Fibroblast of the aortic adventitia (primary cell): ENCODE data around the gene WNT5A. TPM values are rescaled to one million over a fixed set of nuclear protein-coding genes. Genes with fewer than 3 reads are reported as not detected.
"Not testable (repeated sequence)": the region's sequence is repeated elsewhere in the genome, so short reads cannot be mapped to it uniquely, and the experiment has no call there.

Source experiments
- DNase-seq: peaks from one replicate; pipeline ENCODE4 v3.0.0-alpha.2; 2010; ENCODE audit warnings: low read depth
- H3K4me3 ChIP-seq: 2 replicates; pipeline ENCODE4 v1.5.1; 2011; ENCODE audit warnings: low read depth, mild to moderate bottlenecking, control low read depth, low read length, moderate library complexity
- CTCF ChIP-seq: IDR thresholded peaks from 2 replicates; pipeline ENCODE4 v1.5.1; 2011; ENCODE audit warnings: mild to moderate bottlenecking, low read length, control low read depth, inconsistent platforms; ENCODE audit not compliant: insufficient read depth
- total RNA-seq: library from RNA; depleted of rRNA; stranded (reverse); fragments of >200 nt; gene quantifications from 2 replicates; pipeline ENCODE4 v1.2.3, GENCODE V29; 2012; ENCODE audit warnings: low replicate concordance

Gene WNT5A
- total RNA-seq, 1 donor = 42.4 TPM

GRCh38 chr3:55508335-55508734, 21.2 kb upstream of the WNT5A start:
- no peak overlapping the region for H3K4me3 ChIP-seq
- DNase-seq = no peak
- no peak for TF ChIP-seq CTCF

DNA sequence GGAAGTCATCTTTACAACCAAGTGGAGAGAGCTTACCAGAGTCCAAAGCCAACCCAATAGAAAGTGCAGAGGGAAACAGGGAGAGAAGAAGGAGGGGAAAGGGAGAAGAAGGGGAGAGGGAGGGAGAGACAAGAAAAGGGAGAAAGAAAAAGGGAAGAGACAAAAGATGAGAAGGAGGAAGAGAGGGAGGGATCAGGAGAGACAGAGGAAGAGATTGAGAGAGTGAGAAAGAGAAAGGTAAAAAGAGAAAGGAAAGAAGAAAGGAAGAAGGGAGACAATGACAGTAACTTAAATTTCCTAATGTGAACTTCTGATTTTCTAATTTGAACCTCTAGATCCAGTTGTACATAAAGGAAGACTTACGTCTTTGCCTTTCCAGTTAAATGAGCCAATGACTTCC, 20.7 kb upstream of the WNT5A start:
- H3K4me3 ChIP-seq = no peak overlapping the region
- no peak for TF ChIP-seq CTCF
- no peak for DNase-seq

GRCh38 chr3:55505776-55506175, 18.7 kb upstream of the WNT5A start:
- TF ChIP-seq CTCF = no peak
- H3K4me3 ChIP-seq = no peak overlapping the region
- DNase-seq = no peak

- H3K4me3 ChIP-seq, DNase-seq: not testable (repeated sequence)
- peak; percentile 32 for TF ChIP-seq CTCF
Measured at GRCh38 chr3:55505102-55505501, 18.0 kb upstream of the WNT5A start.

DNA sequence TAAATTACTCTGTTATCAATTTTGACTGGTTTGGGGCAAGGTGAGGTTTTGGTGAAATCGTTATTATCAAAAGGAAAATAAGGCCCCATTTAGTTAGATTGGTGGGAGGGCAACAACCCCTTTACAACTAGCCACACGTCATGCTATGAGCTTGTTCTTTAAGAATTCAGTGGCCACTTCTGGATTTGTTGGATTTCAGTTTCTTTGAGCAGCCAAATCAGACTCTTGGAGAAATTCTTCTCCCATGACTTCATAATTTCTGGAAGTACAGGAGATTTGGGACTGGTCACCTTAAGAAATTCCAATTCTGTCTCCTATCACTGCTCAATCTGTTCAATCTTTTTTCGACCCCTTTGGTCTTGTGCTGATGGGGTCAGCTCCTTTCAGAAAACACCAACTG, 14.8 kb upstream of the WNT5A start:
- TF ChIP-seq CTCF = no peak
- H3K4me3 ChIP-seq = no peak overlapping the region
- peak; percentile 57 for DNase-seq

DNA sequence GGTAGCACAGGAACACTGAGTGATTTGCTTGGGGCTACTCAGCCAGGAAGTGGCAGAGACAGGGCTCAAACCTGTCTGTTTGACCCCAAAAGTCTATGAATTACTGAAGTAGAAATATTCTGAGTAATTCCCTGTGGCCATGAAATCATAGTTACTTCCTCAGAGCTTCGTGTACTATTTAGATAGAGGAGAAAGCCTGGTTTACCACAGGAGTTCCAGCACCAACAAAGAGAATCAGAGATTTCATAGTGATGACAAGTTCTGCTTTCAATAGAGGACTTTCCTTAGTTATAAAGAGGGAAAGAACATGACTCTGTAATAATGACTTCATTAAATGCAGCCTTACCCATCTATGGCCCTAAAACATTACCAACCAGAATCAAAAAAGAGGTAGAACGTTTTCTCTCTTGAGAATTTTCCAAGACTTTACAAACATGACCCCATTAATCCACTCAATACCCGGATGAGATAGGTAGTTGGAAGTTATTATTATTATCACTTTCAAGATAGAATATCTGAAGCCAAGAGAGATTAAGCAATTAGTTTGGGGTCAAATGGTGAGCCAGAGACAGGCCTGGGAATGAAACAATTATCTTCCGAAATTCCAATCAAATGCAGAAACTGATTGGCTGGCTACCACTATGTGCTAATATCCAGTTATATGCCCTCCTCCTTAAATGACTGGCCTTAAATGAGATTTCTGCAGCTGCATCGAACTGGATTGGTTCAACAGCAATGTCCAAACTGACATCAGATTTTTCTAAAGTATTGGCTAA, 13.6 kb upstream of the WNT5A start:
- DNase-seq = no peak
- H3K4me3 ChIP-seq = no peak overlapping the region
- no peak for TF ChIP-seq CTCF

DNA sequence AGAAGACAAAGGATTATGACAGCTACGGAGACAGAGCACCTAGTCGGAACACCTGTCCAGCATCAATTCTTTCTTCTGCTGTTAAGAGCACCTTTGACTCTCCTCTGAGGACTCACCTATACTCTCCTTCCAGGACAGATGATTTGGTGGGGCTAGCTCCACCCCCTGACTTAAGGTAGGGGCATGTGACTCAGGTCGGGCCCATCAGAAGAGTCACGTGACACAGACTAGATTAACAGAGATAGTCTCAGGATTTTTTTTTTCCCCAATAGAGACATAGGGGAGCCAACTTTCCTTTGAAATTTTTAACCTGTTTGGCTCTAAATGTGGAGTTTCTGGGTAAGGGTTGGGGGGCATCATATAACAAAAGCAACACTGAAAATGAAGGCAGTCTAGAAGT, 11.4 kb upstream of the WNT5A start:
- no peak for DNase-seq
- TF ChIP-seq CTCF = no peak

More for the DNA sequence above, 11.4 kb upstream of the WNT5A start:
- H3K4me3 ChIP-seq = no peak overlapping the region
